OCI-LY1 (cell line): ENCODE measurements around the gene F13B.
"Not testable (repeated sequence)": the region's sequence is repeated elsewhere in the genome, so short reads cannot be mapped to it uniquely, and the experiment has no call there.

Experiments
- H2AFZ ChIP-seq: fragments of 200-600 bp; sonication (generic), shearing (Covaris generic); 2 replicates; pipeline ENCODE4 v1.6.0; 2014; ENCODE audit warnings: antibody characterized with exemption, mild to moderate bottlenecking, low read length
- H3F3A ChIP-seq: fragments of 200-600 bp; sonication (generic), shearing (Covaris generic); 2 replicates; pipeline ENCODE4 v1.6.0; 2014; ENCODE audit warnings: mild to moderate bottlenecking, antibody characterized with exemption, low read length, moderate library complexity; ENCODE audit not compliant: insufficient read depth
- H3K27ac ChIP-seq: fragments of 200-600 bp; sonication (generic); 2 replicates; pipeline ENCODE4 v1.5.1; 2014; ENCODE audit warnings: low read length, mixed run types, mild to moderate bottlenecking, low read depth; ENCODE audit not compliant: poor library complexity, severe bottlenecking
- H3K27me3 ChIP-seq: fragments of 200-600 bp; sonication (generic); 2 replicates; pipeline ENCODE4 v1.6.0; 2014; ENCODE audit warnings: antibody characterized with exemption, mild to moderate bottlenecking, low read length, moderate library complexity; ENCODE audit not compliant: insufficient read depth
- H3K36me3 ChIP-seq: fragments of 200-600 bp; sonication (generic); 2 replicates; pipeline ENCODE4 v1.6.1; 2014; ENCODE audit warnings: mild to moderate bottlenecking, antibody characterized with exemption, low read length, moderate library complexity, mixed read lengths; ENCODE audit not compliant: insufficient read depth
- H3K4me1 ChIP-seq: fragments of 200-600 bp; sonication (generic); 2 replicates; pipeline ENCODE4 v1.5.1; 2014; ENCODE audit warnings: mild to moderate bottlenecking, low read length, moderate library complexity; ENCODE audit not compliant: insufficient read depth, severe bottlenecking
- H3K4me2 ChIP-seq: fragments of 200-600 bp; sonication (generic), shearing (Covaris generic); 2 replicates; pipeline ENCODE4 v1.6.1; 2014; ENCODE audit warnings: low read length
- H3K4me3 ChIP-seq: fragments of 200-600 bp; sonication (generic); 2 replicates; pipeline ENCODE4 v1.5.1; 2014; ENCODE audit warnings: low read length, low read depth, mild to moderate bottlenecking, mixed read lengths; ENCODE audit not compliant: poor library complexity, severe bottlenecking
- H3K79me2 ChIP-seq: fragments of 200-600 bp; shearing (Covaris generic); 2 replicates; pipeline ENCODE4 v1.6.1; 2016; ENCODE audit warnings: mixed run types, low read length, mixed read lengths; ENCODE audit not compliant: insufficient read depth
- H3K9ac ChIP-seq: fragments of 200-600 bp; sonication (generic), shearing (Covaris generic); 2 replicates; pipeline ENCODE4 v1.6.1; 2014; ENCODE audit warnings: mild to moderate bottlenecking, low read length, mixed read lengths
- H3K9me2 ChIP-seq: fragments of 200-600 bp; sonication (generic), shearing (Covaris generic); 2 replicates; pipeline ENCODE4 v1.6.1; 2014; ENCODE audit warnings: low read depth, mild to moderate bottlenecking, low read length, mixed read lengths
- H3K9me3 ChIP-seq: fragments of 200-600 bp; shearing (Covaris generic); 2 replicates; pipeline ENCODE4 v1.6.1; 2014; ENCODE audit warnings: low read length, mixed read lengths
- H4K20me1 ChIP-seq: fragments of 200-600 bp; sonication (generic), shearing (Covaris generic); 2 replicates; pipeline ENCODE4 v1.6.0; 2016; ENCODE audit warnings: mild to moderate bottlenecking, low read length; ENCODE audit not compliant: insufficient read depth
- EZH2 ChIP-seq: fragments of 200-600 bp; sonication (generic), shearing (Covaris generic); IDR thresholded peaks from 2 replicates; pipeline ENCODE4 v1.8.0; 2017; ENCODE audit warnings: borderline replicate concordance, mixed run types, mild to moderate bottlenecking, antibody characterized with exemption, low read length, moderate library complexity, mixed read lengths
- TF ChIP-seq, protein P1 (sequence below): fragments of 200-600 bp; sonication (generic), shearing (Covaris generic); IDR thresholded peaks from 2 replicates; pipeline ENCODE4 v1.5.1; 2017; ENCODE audit warnings: mild to moderate bottlenecking, antibody characterized with exemption, low read length, moderate library complexity, mixed read lengths

Gene F13B

DNA sequence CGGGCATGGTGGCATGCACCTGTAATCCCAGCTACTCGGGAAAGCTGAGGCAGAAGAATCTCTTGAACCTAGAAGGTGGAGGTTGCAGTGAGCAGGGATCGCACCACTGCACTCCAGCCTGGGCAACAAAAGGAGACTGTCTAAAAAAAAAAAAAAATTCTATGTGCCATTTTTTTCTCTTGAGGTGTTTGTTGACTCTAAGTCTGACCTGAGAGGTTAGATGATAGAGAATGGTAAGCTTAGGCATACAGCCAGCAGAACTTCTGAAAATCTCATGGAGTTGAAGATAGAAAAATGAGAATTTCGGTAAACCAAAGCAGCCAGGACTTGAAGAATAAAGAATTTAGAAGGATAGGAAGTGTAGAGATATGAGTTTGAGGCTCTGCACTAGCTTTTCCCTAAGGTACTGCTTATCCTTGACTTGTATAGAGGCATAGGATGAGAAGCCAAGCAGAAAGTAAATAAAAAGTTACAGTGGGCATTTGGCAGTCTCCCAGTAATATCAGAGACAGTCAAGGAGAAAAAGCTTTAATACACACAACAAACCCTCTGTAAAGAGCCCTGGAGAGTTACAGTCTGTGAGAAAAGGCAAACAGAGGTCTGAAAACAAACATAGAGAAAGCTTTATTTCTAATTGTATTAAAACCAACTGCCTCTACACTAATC lies 24.3 kb downstream of the F13B start:
- Histone ChIP-seq H3K4me2 (no peak overlapping the region), H3K79me2 (no peaks in the 10 kb centered on the region), H3K9me2 (no peaks in the 10 kb centered on the region), H3K9ac (no peak overlapping the region), H3F3A (no peaks in the 10 kb centered on the region), H3K27ac (no peak overlapping the region), H4K20me1 (no peaks in the 10 kb centered on the region), H2AFZ (no peak overlapping the region), H3K4me3 (no peak overlapping the region), H3K9me3 (no peaks in the 10 kb centered on the region), H3K4me1 (no peaks in the 10 kb centered on the region), H3K27me3 (no peaks in the 10 kb centered on the region), H3K36me3 (no peaks in the 10 kb centered on the region)
- no peak for TF ChIP-seq EZH2
- TF ChIP-seq, protein P1, sequence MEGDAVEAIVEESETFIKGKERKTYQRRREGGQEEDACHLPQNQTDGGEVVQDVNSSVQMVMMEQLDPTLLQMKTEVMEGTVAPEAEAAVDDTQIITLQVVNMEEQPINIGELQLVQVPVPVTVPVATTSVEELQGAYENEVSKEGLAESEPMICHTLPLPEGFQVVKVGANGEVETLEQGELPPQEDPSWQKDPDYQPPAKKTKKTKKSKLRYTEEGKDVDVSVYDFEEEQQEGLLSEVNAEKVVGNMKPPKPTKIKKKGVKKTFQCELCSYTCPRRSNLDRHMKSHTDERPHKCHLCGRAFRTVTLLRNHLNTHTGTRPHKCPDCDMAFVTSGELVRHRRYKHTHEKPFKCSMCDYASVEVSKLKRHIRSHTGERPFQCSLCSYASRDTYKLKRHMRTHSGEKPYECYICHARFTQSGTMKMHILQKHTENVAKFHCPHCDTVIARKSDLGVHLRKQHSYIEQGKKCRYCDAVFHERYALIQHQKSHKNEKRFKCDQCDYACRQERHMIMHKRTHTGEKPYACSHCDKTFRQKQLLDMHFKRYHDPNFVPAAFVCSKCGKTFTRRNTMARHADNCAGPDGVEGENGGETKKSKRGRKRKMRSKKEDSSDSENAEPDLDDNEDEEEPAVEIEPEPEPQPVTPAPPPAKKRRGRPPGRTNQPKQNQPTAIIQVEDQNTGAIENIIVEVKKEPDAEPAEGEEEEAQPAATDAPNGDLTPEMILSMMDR: no peak

DNA sequence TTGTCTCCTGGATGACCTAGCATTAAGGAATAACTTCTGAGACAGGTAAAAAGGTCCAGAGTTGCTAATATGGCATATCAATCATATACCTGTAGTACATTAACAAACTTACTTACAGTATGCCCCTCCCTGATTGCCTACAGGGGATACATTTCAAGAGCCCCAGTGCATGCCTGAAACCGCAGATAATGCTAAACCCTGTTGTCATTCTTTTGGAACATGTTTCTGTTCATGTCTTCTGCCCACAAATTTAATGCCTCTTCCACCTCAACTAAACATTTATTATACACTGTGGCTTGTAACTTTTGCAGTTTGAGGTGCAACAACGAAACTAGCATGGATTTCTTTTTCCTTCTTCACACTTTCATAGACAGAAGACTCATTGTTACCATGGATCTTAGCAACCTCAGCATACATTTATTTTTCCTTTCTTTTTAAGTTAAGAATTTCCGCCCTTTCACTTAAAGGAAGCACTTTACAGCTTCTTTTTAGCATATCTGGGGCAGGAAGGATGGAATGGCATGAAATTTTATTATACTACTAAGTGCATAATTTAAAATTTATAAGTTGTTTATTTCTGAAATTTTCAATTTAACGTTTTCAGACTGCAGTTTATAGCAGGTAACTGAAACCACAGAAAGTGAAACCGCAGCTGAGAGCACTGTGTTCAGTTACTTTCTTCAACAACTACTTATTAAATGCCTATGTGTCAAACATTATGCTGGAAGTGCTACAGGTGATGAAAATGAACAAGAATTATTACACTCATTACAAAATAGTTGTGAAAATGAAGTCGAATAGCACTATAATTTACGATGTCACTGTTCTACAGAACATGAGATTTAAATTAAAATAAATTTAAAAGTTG lies 25.3 kb downstream of the F13B start:
- no peaks in the 10 kb centered on the region for H3K27me3 ChIP-seq
- H3K9ac ChIP-seq: no peak overlapping the region
- H2AFZ ChIP-seq: peak overlapping the region; percentile 92; the same call in 1 of the 2 replicates
- no peaks in the 10 kb centered on the region for H3K9me2 ChIP-seq
- H3K79me2 ChIP-seq: no peaks in the 10 kb centered on the region
- no peaks in the 10 kb centered on the region for H3K4me1 ChIP-seq
- no peaks in the 10 kb centered on the region for H3K36me3 ChIP-seq
- TF ChIP-seq, protein P1: no peak
- no peak for TF ChIP-seq EZH2
- H3K9me3 ChIP-seq: no peaks in the 10 kb centered on the region
- H3K4me2 ChIP-seq: peak overlapping the region; percentile 38; the same call in 1 of the 2 replicates
- no peak overlapping the region for H3K27ac ChIP-seq
- H3K4me3 ChIP-seq: no peak overlapping the region
- H4K20me1 ChIP-seq: no peaks in the 10 kb centered on the region
- H3F3A ChIP-seq: no peaks in the 10 kb centered on the region

DNA sequence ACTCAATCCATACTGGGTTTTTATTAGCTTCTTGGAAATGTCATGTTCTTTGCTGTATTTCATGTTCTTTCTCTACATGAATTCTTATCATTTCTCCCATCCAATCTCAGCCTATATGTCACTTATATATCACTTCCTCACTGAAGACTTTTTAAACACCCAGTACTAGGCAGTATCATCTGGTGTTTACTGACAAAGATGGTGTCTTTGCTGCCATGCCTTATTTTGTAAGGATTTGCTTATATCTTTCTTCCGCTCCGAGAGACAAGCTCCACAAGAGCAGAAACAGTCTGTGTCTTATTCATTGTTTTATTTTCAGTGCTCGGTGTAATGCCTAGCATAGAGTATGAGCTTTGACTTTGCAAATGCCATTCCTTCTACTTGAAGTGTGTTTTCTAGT lies 30.2 kb downstream of the F13B start:
- H3K4me3 ChIP-seq: no peak overlapping the region
- TF ChIP-seq EZH2: no peak
- TF ChIP-seq, protein P1: no peak
- H3K27ac ChIP-seq: no peak overlapping the region
- no peaks in the 10 kb centered on the region for H3K9me2 ChIP-seq
- no peak overlapping the region for H2AFZ ChIP-seq
- no peaks in the 10 kb centered on the region for H3F3A ChIP-seq
- H3K36me3 ChIP-seq: no peaks in the 10 kb centered on the region
- no peaks in the 10 kb centered on the region for H3K9me3 ChIP-seq
- H3K9ac ChIP-seq: no peak overlapping the region
- no peaks in the 10 kb centered on the region for H3K27me3 ChIP-seq
- H3K4me2 ChIP-seq: no peak overlapping the region
- no peaks in the 10 kb centered on the region for H3K79me2 ChIP-seq
- no peaks in the 10 kb centered on the region for H3K4me1 ChIP-seq
- no peaks in the 10 kb centered on the region for H4K20me1 ChIP-seq

DNA sequence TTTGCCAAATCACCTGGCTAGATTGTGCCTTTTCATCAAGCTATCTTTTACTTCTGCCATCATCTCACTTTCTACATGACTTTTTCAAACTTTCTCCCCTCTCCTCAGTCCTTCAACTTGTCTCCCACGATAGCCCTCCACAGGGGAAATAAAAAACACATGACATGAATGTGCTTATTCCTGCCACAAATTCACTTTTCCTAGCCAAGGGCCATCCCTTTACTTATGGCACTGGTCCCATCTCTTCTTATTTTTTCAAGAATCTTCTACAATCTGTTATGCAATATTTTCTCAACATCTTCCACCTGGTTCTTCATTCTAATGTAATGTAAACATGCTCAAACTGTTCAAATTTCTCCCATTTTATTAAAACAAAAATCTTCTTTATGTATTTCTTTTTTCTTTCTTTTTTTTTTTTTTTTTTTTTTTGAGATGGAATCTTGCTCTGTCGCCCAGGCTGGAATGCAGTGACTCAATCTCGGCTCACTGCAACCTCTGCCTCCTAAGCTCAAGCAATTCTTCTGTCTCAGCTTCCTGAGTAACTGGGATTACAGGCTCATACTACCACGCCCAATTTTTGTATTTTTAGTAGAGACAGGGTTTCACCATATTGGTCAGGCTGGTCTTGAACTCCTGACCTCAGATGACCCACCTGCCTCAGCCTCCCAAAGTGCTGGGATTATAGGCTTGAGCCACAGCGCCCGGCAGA lies 32.3 kb downstream of the F13B start:
- not testable (repeated sequence) for H3K27me3 ChIP-seq, H3K4me1 ChIP-seq, H3K9me3 ChIP-seq, H3K27ac ChIP-seq, H3K79me2 ChIP-seq, H2AFZ ChIP-seq, H3K4me2 ChIP-seq, H4K20me1 ChIP-seq, H3K4me3 ChIP-seq, H3K36me3 ChIP-seq, H3K9ac ChIP-seq, H3K9me2 ChIP-seq, H3F3A ChIP-seq
